Midbrain (tissue), 1 donor: Measurements from ENCODE around the gene ZNF285.
"Not testable (repeated sequence)": the region's sequence is repeated elsewhere in the genome, so short reads cannot be mapped to it uniquely, and the experiment has no call there.

Experiments
- DNase-seq: peaks from one replicate; lab custom pipeline; 2025; lab: John Stamatoyannopoulos, UW

Gene ZNF285

DNA sequence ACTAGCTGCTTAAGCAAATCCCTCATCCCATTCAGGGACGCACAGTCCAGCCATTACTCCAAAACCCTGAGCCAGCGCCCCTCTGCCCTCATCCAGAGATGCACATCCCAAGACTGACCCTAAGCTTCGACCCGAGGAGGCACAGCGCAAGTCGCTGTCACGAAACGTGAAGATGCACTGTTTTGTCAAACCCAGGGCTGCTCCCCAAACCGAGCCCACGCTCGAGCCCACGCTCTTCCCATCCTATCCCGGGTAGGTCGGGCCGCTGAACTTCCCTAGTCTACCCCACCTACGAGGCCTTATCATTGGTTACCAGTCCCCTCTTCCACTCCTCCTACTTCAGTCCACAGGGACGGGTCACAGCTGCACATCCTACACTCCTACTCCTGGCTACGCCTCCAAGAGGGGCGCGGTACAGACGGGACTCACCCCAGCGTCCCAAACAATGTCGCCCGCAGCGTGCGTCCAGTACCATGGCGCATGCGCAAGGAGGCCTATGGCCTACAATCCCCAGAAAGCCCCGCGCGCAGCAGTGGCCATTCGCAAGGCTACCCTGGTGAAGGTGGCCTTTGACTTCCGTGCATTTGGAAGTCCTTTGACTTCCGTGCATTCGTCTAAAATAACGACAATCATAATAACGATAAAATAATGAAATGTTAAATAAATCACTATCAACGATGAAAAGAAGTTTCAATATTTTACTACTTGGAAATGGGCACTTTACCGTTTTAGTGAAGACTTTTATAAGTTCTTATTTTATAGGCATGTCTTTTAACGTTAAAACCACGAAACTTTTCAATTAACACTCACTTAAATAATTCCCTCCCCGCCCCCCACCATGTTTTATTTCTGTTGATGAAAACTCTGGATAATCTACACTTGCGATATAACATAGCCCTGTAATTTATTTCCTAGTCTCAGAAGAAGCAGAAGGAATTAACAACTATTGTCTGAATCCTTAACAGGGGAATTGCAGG is at the start of gene ZNF285:
Gene ZNF285 (minus strand): TSS at position 470 of the 977 bp plus-strand sequence. CDS start 4,395 bp downstream, outside the sequence.
- no peak for DNase-seq

DNA sequence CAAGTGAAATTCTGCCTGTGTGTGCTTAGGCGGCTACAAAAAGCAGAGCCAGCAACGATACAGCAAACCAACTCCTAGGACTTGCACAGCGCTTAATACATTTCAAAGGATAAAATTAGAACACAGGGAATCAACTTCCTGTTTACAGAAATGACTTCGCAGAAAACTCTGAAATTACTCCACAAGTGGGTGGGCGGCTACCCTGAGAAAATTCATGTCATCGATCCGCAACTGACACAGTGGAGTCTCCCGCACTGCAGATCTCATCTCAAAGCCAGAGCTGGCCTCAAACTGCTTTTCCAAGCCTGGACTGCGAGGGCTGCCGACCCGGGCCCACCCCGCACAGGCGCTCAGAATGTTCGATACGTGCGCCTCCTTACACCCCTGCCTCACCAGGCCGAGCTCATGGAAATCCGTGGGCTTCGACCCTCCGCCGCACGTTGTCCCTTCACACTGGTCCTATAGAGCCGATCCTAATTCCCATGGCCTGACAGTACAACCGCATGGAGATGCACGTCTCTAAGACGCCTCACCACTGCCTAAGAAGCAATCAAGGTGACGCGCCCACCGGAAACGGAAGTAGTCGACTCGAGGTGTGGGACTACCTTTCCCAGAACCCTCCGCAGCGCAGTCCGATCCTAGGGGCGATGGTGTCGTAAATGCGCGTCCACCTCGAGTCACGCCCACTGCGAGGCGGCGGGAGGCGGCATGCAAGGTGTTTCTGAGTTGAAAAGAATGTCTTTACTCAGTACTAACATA is 46.7 kb upstream of the ZNF285 start, which contains the start of gene ZNF229:
Gene ZNF229 (minus strand): TSS at position 557 of the 759 bp plus-strand sequence. CDS start 5,625 bp downstream, outside the sequence.
- DNase-seq = peak; percentile 76

- no peak for DNase-seq
These were observed 37.0 kb upstream of the ZNF285 start for GRCh38 chr19:44438441-44438840.

GRCh38 chr19:44435441-44435840 is 34.0 kb upstream of the ZNF285 start:
- DNase-seq = no peak

DNA sequence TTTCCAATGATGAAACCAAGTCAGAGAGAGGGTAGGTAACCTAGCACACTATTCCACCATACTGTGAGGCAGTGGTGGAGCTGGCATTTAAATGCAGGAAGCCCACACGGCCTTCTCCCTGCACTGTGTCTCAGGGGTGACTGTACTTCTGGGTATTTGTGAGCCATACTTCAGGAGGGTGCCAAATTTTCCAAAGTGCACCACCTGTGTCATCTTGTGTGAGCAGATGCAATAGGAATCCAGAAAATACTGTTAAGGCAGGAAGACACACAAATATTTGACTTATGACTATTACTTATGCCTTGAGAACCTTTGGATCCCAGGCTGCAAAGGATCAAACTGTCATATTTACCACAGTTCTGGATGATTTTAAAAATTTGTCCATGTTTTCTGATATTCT is 29.5 kb upstream of the ZNF285 start:
- no peak for DNase-seq

GRCh38 chr19:44415553-44415952 is 14.1 kb upstream of the ZNF285 start:
- DNase-seq = not testable (repeated sequence)

- not testable (repeated sequence) for DNase-seq
These were observed 12.1 kb downstream of the ZNF285 start for GRCh38 chr19:44389268-44389667.

DNA sequence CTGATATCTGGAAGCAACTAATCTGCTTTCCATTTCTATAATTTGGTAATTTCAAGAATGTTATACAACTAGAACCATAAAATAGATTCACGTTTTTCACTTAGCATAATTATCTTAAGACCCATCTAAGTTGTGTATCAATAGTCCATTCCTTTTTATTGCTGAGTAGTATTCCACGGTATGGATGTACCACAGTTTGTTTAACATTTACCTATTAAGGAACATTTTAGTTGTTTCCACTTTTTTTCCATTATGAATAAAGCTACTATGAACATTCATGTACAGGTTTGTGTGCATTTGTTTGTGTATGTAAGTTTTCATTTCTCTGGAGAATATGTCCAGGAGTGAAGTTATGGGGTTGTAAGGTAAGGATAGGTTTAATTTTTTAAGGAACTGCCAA is 26.6 kb downstream of the ZNF285 start:
- DNase-seq = no peak

DNA sequence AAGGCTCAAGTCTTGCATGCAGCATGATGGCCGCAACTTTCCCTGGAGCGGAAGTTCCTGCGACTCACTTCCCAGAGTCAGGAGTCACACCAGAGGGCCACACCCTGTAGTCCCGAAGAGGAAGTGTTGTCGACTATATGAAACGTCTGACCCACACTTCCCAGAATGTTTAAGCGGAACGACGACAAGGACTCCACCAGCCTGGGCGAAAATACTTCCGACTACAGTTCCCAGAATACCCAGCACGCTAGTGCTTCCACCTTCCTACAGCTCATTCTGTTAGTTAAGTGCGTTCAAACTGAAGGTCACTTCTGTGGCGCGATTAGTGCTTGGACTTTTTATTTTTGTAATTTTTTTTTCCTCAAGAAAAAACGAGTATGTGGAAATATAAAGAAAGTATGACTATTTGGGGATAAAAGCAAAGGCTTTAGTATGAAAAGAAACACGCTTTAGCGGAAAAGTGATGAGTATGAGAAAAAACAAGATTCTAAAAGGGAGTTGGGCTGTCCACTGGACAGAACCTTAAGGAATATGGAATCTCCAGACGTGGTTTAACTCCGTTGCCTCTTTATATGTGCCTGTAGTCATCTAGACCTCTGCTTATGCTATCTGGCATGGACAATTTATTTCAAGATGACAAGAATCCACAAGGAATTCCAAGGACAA is 29.5 kb downstream of the ZNF285 start:
- no peak for DNase-seq

GRCh38 chr19:44367024-44367423 is 34.4 kb downstream of the ZNF285 start:
- DNase-seq = no peak

GRCh38 chr19:44356383-44357111 is 44.9 kb downstream of the ZNF285 start, which contains the start of gene ZNF112:
ZNF112 (minus strand) TSS chr19:44356680; CDS start chr19:44340539, 16,141 bp downstream.
- peak; percentile 98 for DNase-seq

GRCh38 chr19:44346556-44346955 is 54.9 kb downstream of the ZNF285 start:
- no peak for DNase-seq

- peak; percentile 52 for DNase-seq
These were observed 55.4 kb downstream of the ZNF285 start for GRCh38 chr19:44345959-44346358.

- no peak for DNase-seq
These were observed 57.2 kb downstream of the ZNF285 start for GRCh38 chr19:44344255-44344654.

- DNase-seq = no peak
These were observed 59.6 kb downstream of the ZNF285 start for GRCh38 chr19:44341794-44342193.

DNA sequence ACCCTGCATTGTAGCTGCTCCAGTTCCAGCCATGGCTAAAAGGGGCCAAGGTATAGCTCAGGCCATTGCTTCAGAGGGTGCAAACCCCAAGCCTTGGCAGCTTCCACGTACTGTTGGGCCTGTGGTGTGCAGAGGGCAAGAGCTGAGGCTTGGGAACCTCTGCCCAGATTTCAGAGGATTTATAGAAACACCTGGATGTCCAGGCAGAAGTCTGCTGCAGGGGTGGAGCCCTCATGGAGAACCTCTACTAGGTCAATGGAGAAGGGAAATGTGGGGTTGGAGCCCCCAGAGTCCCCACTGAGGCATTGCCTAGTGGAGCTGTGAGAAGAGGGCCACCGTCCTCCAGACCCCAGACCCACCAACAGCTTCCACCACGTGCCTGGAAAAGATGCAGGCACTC is 66.8 kb downstream of the ZNF285 start:
- DNase-seq = not testable (repeated sequence)
